Transverse colon (tissue), 3 donors: ENCODE results near the gene RABGGTA.

Experiments
- EP300 ChIP-seq: sonication (generic); formaldehyde crosslinking; IDR thresholded peaks from one replicate; pipeline ENCODE4 v1.6.1; 2017; ENCODE audit warnings: antibody characterized with exemption, low read depth
- TF ChIP-seq, protein P1 (sequence below), 5 experiments: fragments of 200-600 bp in 3 of 5; fragments of 450-650 bp in 2 of 5; sonication (generic) in 3 of 5; IDR thresholded peaks; 1 replicate in 2 of 5; 2 replicates in 3 of 5; pipeline ENCODE4 v1.5.1; 2016 to 2017; ENCODE audit warnings: antibody characterized with exemption in 5 of 5, inconsistent platforms in 3 of 5, mild to moderate bottlenecking in 2 of 5, moderate library complexity in 1 of 5

- TF ChIP-seq, protein P1, sequence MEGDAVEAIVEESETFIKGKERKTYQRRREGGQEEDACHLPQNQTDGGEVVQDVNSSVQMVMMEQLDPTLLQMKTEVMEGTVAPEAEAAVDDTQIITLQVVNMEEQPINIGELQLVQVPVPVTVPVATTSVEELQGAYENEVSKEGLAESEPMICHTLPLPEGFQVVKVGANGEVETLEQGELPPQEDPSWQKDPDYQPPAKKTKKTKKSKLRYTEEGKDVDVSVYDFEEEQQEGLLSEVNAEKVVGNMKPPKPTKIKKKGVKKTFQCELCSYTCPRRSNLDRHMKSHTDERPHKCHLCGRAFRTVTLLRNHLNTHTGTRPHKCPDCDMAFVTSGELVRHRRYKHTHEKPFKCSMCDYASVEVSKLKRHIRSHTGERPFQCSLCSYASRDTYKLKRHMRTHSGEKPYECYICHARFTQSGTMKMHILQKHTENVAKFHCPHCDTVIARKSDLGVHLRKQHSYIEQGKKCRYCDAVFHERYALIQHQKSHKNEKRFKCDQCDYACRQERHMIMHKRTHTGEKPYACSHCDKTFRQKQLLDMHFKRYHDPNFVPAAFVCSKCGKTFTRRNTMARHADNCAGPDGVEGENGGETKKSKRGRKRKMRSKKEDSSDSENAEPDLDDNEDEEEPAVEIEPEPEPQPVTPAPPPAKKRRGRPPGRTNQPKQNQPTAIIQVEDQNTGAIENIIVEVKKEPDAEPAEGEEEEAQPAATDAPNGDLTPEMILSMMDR (IDR thresholded peaks at IDR 0.05), result no peak
- TF ChIP-seq EP300, result no peak
These were observed 10.0 kb downstream of the RABGGTA start for GRCh38 chr14:24261256-24261968.
